ENCODE data around the gene WDR5. TPM values are rescaled to one million over a fixed set of nuclear protein-coding genes. Genes with fewer than 3 reads are reported as not detected.
A peak's percentile ranks its signal among the peaks of the same experiment; 100 is the strongest.

The WDR5 gene
- total and polyA plus RNA-seq, 2 experiments from 2014 or later, result 19.8 to 20.2 TPM

DNA sequence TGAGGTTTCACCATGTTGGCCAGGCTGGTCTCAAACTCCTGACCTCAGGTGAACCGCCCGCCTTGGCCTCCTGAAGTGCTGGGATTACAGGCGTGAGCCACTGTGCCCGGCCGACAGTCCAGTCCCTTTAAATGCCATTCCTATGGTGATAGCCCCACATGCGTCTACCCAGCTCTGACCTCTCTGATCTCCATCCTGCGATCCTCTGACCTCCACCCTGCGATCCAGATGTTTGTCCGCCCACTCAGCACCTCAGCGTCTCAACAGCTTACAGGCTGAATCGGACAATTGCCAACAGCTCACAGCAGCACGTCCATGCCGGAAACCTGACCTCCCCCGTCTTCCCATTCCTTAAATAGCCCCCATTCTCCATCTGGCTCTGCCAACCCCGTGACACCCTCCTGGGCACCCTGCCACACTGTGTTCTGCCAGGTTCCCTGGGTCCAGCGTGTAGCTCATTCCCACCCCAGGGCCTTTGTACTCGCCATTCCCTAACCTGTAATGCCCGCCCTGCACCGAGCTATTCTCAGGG is 72.5 kb downstream of the WDR5 start:
- Histone ChIP-seq H4K20me1 (ENCODE audit: insufficient read depth, poor library complexity, severe bottlenecking) (no peaks in the 10 kb centered on the region), H3K36me3 (replicated peaks; ENCODE audit: insufficient read depth, low read depth) (no peaks in the 10 kb centered on the region), H3K27ac (no peak overlapping the region)

DNA sequence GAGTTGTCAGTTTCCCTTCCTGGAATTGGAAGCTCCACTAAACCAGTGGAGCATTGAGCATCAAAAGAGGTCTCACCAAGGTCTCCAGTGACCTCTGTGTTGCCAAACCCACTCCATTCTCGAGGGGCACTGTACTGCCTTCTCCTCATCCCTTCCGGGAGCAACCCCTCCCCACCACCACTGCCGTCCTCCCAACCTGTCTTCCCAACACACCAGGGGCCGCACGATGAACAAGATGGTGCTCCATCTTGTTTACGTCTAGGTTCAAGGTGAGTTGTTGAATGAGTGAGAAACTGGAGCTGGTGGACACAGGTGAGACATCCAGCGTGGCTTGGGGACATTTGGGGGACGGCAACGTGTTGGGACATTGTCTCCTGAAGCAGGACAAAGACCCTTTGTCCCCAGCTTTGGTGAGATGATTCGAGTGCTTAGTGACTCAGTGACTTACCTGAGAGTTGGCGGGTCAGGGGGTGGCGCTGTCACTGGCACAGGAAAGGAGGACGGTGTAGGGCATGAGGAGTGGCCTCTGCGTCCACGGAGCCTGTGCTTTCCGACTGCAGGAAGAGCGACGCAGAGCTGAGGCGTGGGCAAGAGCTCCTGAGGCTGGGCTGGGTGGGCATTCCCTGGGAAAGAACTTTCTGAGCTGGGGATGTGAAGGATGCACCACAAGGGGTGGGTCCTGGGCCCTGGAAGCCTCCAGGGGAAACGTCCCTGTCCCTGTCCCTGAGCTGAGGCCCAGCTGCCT is 73.3 kb downstream of the WDR5 start:
- no peak overlapping the region for H3K4me2 ChIP-seq
- TF ChIP-seq EZH2 (IDR thresholded peaks at IDR 0.05; ENCODE audit: borderline replicate concordance) (no peak), CTCF (IDR thresholded peaks at IDR 0.05; ENCODE audit: poor library complexity) (no peak), EZH2phosphoT487 (IDR thresholded peaks at IDR 0.05; ENCODE audit: low read depth, severe bottlenecking, unreplicated experiment) (no peak)
- H3K4me1 ChIP-seq (ENCODE audit: insufficient read depth), result peaks cover 10% of the 10 kb centered on the region
- no peaks in the 10 kb centered on the region for H4K20me1 ChIP-seq (ENCODE audit: insufficient read depth, poor library complexity, severe bottlenecking)
- no peaks in the 10 kb centered on the region for H3K79me2 ChIP-seq
- H3K9me3 ChIP-seq (ENCODE audit: low read depth), result no peaks in the 10 kb centered on the region
- no peak overlapping the region for H3K4me3 ChIP-seq
- H3K36me3 ChIP-seq (replicated peaks; ENCODE audit: insufficient read depth, low read depth), result no peaks in the 10 kb centered on the region
- H3K27me3 ChIP-seq, result no peaks in the 10 kb centered on the region
- WGBS (ENCODE audit: low lambda C conversion rate, missing lambda C conversion rate), result 93% methylated on average over 20 of the region's 20 CpGs
- no peak for DNase-seq (ENCODE audit: low spot score)
- no peak overlapping the region for H3K27ac ChIP-seq
- H2AFZ ChIP-seq, result no peak overlapping the region
- no peaks in the 10 kb centered on the region for H3K9me2 ChIP-seq (replicated peaks; ENCODE audit: insufficient read depth)

More for the DNA sequence above, 72.5 kb downstream of the WDR5 start:
- no peak for DNase-seq (ENCODE audit: low spot score)
- Histone ChIP-seq H3K4me3 (no peak overlapping the region), H3K79me2 (no peaks in the 10 kb centered on the region), H3K4me2 (no peak overlapping the region), H2AFZ (no peak overlapping the region), H3K4me1 (ENCODE audit: insufficient read depth) (peaks cover 7% of the 10 kb centered on the region), H3K9me2 (replicated peaks; ENCODE audit: insufficient read depth) (no peaks in the 10 kb centered on the region), H3K9me3 (ENCODE audit: low read depth) (no peaks in the 10 kb centered on the region), H3K27me3 (no peaks in the 10 kb centered on the region)
- TF ChIP-seq EZH2phosphoT487 (IDR thresholded peaks at IDR 0.05; ENCODE audit: low read depth, severe bottlenecking, unreplicated experiment) (no peak), CTCF (IDR thresholded peaks at IDR 0.05; ENCODE audit: poor library complexity) (no peak), EZH2 (IDR thresholded peaks at IDR 0.05; ENCODE audit: borderline replicate concordance) (no peak)
- 82% methylated on average over 19 of the region's 19 CpGs for WGBS (ENCODE audit: low lambda C conversion rate, missing lambda C conversion rate)

Small RNA genes within 50 kb of the gene (small RNA-seq; reads per million reads assigned to genes)
- gene RNU6ATAC, result 1.2 reads per million, percentile 77 among the genes with 10 or more reads in this experiment

Other genes with a start within 250 kb of the WDR5 start
- gene VAV2, start 143.8 kb upstream of the WDR5 start, total RNA-seq, result 22.2 and 24.9 TPM in 2 replicates
- gene VAV2, start 143.8 kb upstream of the WDR5 start, polyA plus RNA-seq, result 27.5 and 27.7 TPM in 2 replicates
- gene BRD3OS, start 110.6 kb upstream of the WDR5 start, total RNA-seq, result 13.4 and 14.9 TPM in 2 replicates
- gene BRD3OS, start 110.6 kb upstream of the WDR5 start, polyA plus RNA-seq, result 13.3 and 13.4 TPM in 2 replicates
- 9.0 and 14.8 TPM in 2 replicates for gene BRD3, start 68.1 kb upstream of the WDR5 start, total RNA-seq
- 25.7 and 29.6 TPM in 2 replicates for gene BRD3, start 68.1 kb upstream of the WDR5 start, polyA plus RNA-seq
- gene RNU6ATAC, start 28.5 kb downstream of the WDR5 start, total RNA-seq, result not detected in 2 replicates
- not detected in 2 replicates for gene RNU6ATAC, start 28.5 kb downstream of the WDR5 start, polyA plus RNA-seq
- gene RXRA, start 190.4 kb downstream of the WDR5 start, total RNA-seq, result 32.5 and 35.9 TPM in 2 replicates
- 34.3 and 41.6 TPM in 2 replicates for gene RXRA, start 190.4 kb downstream of the WDR5 start, polyA plus RNA-seq

All from hepatocyte (in vitro differentiated cells).